CD4-positive, alpha-beta T cell (primary cell): ENCODE results near the gene AUP1. TPM values are rescaled to one million over a fixed set of nuclear protein-coding genes. Genes with fewer than 3 reads are reported as not detected.

Experiments used
- ATAC-seq: fragments of 200-7000 bp; cut with Tn5 transposase; one replicate; pipeline ENCODE4 v1.10.0; 2022; ENCODE audit warnings: mild to moderate bottlenecking; ENCODE audit not compliant: poor library complexity
- CTCF ChIA-PET: fragments of 350-600 bp; sonication (Branson Sonifier 250); formaldehyde crosslinking; loops from one replicate; lab custom pipeline; 2021; ENCODE audit warnings: antibody characterized with exemption, inconsistent platforms; lab: Charles Lee
- POLR2A ChIA-PET: fragments of 350-600 bp; sonication (Branson Sonifier 250); formaldehyde crosslinking; loops from one replicate; lab custom pipeline; 2021; ENCODE audit warnings: antibody characterized with exemption, inconsistent platforms; lab: Charles Lee
- DNase-seq, 14 experiments: peaks; one replicate each; pipeline ENCODE4 v3.0.0-alpha.2; 2013 to 2020; ENCODE audit warnings: mixed read lengths in 2 of 14
- H3K27ac ChIP-seq, 2 donors: one replicate each; pipeline versions ENCODE4 v1.5.1 to v1.7.0; 2013; ENCODE audit warnings: low read length in 2 of 2, low read depth in 1 of 2, mild to moderate bottlenecking in 1 of 2
- H3K27me3 ChIP-seq, 2 experiments: 1 replicate in 1 of 2; 2 replicates in 1 of 2; pipeline versions ENCODE4 v1.6.1 to v1.7.0; 2013; ENCODE audit warnings: low read length in 2 of 2, control low read depth in 1 of 2, mild to moderate bottlenecking in 1 of 2, moderate library complexity in 1 of 2; ENCODE audit not compliant: insufficient read depth in 2 of 2, control insufficient read depth in 1 of 2
- H3K36me3 ChIP-seq: one replicate; pipeline ENCODE4 v1.6.1; 2013; ENCODE audit warnings: low read length, control low read depth; ENCODE audit not compliant: insufficient read depth
- H3K4me1 ChIP-seq: one replicate; pipeline ENCODE4 v1.6.1; 2013; ENCODE audit warnings: low read length, control low read depth; ENCODE audit not compliant: insufficient read depth
- H3K4me3 ChIP-seq: one replicate; pipeline ENCODE4 v1.5.1; 2013; ENCODE audit warnings: mild to moderate bottlenecking, low read length, moderate library complexity
- H3K9me3 ChIP-seq, 2 experiments: 1 replicate in 1 of 2; 2 replicates in 1 of 2; pipeline versions ENCODE4 v1.6.1 to v1.7.0; 2013; ENCODE audit warnings: low read length in 2 of 2, mild to moderate bottlenecking in 2 of 2, control low read depth in 1 of 2, moderate library complexity in 1 of 2; ENCODE audit not compliant: control insufficient read depth in 1 of 2, insufficient read depth in 1 of 2
- H3K27ac Mint-ChIP-seq: one replicate; pipeline ENCODE4 v1.8.0; 2020; ENCODE audit warnings: mixed read lengths
- H3K27me3 Mint-ChIP-seq: one replicate; pipeline ENCODE4 v1.8.0; 2021; ENCODE audit warnings: mixed read lengths
- H3K36me3 Mint-ChIP-seq: one replicate; pipeline ENCODE4 v1.8.0; 2021; ENCODE audit warnings: low read depth, mixed read lengths
- H3K4me1 Mint-ChIP-seq: one replicate; pipeline ENCODE4 v1.8.0; 2021; ENCODE audit warnings: low read depth, mixed read lengths
- H3K4me3 Mint-ChIP-seq: one replicate; pipeline ENCODE4 v1.8.0; 2020; ENCODE audit warnings: mild to moderate bottlenecking, mixed read lengths
- H3K9me3 Mint-ChIP-seq: one replicate; pipeline ENCODE4 v1.8.0; 2020; ENCODE audit warnings: mixed read lengths
- intact Hi-C, 2 experiments: fragments of 100-400 bp; cut with DNase I in 1 of 2; cut with micrococcal nuclease in 1 of 2; formaldehyde crosslinking; loops; one replicate each; pipeline versions ENCODE4 v1.15.1 to v1.9.0; 2023 to 2025; cut with DNase I, micrococcal nuclease
- total RNA-seq, 174 experiments: library from RNA in 2 of 174; stranded (reverse) in 2 of 174; gene quantifications; one replicate each; pipeline ENCODE4 v1.2.3 and lab custom pipeline; 2021 to 2026
- TF ChIP-seq, protein P1 (sequence below): fragments of 200-600 bp; IDR thresholded peaks from one replicate; pipeline ENCODE4 v1.8.0; 2022; ENCODE audit warnings: antibody characterized with exemption, mild to moderate bottlenecking

The AUP1 gene
- total RNA-seq, 2 experiments from 2014 or later = 162 to 170 TPM

DNA sequence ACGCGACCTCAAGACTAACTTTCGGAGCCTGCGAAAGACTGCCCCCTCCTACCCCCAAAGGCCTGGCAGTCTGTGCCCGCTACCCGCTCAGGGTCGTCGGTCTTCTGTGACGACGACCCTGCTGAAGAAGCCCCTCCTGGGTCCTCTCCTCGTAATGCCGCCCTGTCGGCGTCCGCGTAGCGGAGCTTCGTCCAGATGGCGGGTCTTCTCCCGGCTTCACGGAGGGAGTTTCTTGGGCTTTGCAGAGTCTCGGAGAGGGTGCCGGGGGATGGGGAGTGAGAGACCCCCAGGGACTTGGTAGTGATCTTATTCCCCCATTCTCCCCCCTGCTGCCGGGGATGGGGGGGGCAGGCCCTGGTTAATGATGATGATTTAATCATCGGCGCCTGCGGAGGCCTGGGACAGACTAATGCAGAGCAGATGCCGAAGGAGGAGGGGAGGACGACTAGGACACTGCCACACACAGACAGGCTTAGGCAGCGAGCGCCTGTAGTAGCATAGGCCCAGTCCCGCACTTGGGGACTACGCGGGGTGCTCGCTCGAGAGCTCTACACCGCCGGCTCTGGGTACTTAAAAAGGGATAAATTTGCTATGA, 21.5 kb downstream of the AUP1 start:
- Mint-ChIP-seq H3K4me1 (peaks cover 55% of the 10 kb centered on the region), H3K9me3 (no peaks in the 10 kb centered on the region), H3K27ac (peak overlapping the region; percentile 97), H3K27me3 (peaks cover 75% of the 10 kb centered on the region), H3K4me3 (peak overlapping the region; percentile 100), H3K36me3 (peaks cover 37% of the 10 kb centered on the region)
- POLR2A ChIA-PET = interaction anchor here (1.1 to 4.4 kb wide), 10 partner anchors 8 to 50 kb away, joined by 3 to 23 read pairs (median 6); partner anchors contain the start of genes AUP1, CCDC142, HTRA2 and MRPL53
- H3K27ac ChIP-seq = peak overlapping the region; percentile 98
- H3K4me3 ChIP-seq = peak overlapping the region; percentile 92
- H3K4me1 ChIP-seq = peaks cover 43% of the 10 kb centered on the region
- intact Hi-C loops = loop anchor here (1.0 to 2.0 kb wide), 2 partner anchors 21 to 51 kb away; partner anchors contain the start of genes AUP1 (in 2 of the 2) and HTRA2 (in 2 of the 2)
- CTCF ChIA-PET = interaction anchor here (0.9 to 1.4 kb wide), 3 partner anchors 21 to 25 kb away, joined by 3 to 6 read pairs (median 6); partner anchors contain the start of genes AUP1, CCDC142, HTRA2 and TTC31
- H3K36me3 ChIP-seq = peaks cover 18% of the 10 kb centered on the region
- H3K9me3 ChIP-seq = peaks cover 0 to 11% of the 10 kb centered on the region in 2 experiments
- peak in 4 of 14 experiments; percentile 11 to 57 (median 38) for DNase-seq
- TF ChIP-seq, protein P1, sequence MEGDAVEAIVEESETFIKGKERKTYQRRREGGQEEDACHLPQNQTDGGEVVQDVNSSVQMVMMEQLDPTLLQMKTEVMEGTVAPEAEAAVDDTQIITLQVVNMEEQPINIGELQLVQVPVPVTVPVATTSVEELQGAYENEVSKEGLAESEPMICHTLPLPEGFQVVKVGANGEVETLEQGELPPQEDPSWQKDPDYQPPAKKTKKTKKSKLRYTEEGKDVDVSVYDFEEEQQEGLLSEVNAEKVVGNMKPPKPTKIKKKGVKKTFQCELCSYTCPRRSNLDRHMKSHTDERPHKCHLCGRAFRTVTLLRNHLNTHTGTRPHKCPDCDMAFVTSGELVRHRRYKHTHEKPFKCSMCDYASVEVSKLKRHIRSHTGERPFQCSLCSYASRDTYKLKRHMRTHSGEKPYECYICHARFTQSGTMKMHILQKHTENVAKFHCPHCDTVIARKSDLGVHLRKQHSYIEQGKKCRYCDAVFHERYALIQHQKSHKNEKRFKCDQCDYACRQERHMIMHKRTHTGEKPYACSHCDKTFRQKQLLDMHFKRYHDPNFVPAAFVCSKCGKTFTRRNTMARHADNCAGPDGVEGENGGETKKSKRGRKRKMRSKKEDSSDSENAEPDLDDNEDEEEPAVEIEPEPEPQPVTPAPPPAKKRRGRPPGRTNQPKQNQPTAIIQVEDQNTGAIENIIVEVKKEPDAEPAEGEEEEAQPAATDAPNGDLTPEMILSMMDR = no peak
- peaks cover 25 to 39% of the 10 kb centered on the region in 2 experiments for H3K27me3 ChIP-seq
- ATAC-seq = no peak

DNA sequence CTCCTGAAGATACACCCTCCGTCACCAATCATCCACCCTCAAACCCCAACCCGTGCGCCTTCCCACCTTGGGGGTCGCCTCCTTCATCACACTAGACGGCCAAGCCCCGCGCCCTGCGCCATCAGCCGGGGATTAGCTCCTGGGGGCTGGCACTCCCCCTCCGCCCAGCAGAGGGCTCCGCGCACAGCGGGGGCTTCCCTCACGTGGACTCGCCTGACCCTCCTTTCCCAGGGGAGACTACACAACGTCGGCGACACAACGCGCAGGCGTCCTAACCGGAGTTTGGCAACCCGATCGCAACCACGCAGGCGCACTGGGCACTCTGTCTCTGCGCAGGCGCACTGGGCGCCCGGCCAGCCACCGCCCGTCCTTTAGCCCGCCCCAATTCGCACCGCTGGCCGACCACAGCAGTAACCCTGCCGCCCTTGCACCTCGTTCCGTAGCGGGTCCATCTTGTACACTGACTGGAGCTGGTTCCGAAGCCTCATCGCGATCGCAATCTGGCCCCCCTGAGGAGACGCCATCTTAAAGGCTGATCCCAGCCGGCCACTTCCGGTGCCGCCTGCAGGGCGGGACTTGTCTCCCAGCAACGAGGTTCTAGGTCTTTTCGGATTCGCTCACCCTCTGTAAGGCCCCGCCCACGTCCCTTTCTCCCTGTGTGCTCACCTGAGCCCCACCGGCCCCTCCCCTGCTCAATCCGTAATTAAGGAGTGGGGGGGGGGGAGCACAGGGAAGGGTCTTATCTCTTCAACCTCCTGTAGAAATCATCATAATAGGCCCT, 22.2 kb downstream of the AUP1 start, which contains the start of gene PCGF1:
PCGF1 (minus strand) TSS at position 551 of the 781 bp plus-strand sequence; CDS start at position 524, 27 bp downstream.
- Mint-ChIP-seq H3K36me3 (peaks cover 37% of the 10 kb centered on the region), H3K27me3 (peaks cover 75% of the 10 kb centered on the region), H3K9me3 (no peaks in the 10 kb centered on the region), H3K27ac (peak within 1 kb of the TSS; percentile 97), H3K4me1 (peaks cover 62% of the 10 kb centered on the region), H3K4me3 (peak within 1 kb of the TSS; percentile 100)
- ChIA-PET CTCF (interaction anchor here (0.6 to 1.6 kb wide), 5 partner anchors 22 to 115 kb away, joined by 3 to 8 read pairs (median 5); partner anchors contain the start of genes AUP1, CCDC142, HTRA2 and TTC31), POLR2A (interaction anchor here (0.8 to 4.4 kb wide), 12 partner anchors 9 to 116 kb away, joined by 3 to 23 read pairs (median 6); partner anchors contain the start of genes AUP1, CCDC142, HTRA2 and MRPL53)
- H3K4me3 ChIP-seq = peak within 1 kb of the TSS; percentile 92
- H3K36me3 ChIP-seq = peaks cover 18% of the 10 kb centered on the region
- peaks cover 49% of the 10 kb centered on the region for H3K4me1 ChIP-seq
- DNase-seq = peak; percentile 97 to 100 (median 98)
- H3K27ac ChIP-seq = peak within 1 kb of the TSS; percentile 98
- H3K27me3 ChIP-seq = peaks cover 25 to 41% of the 10 kb centered on the region in 2 experiments
- peak; percentile 95 for ATAC-seq
- TF ChIP-seq, protein P1 = no peak
- H3K9me3 ChIP-seq = peaks cover 0 to 13% of the 10 kb centered on the region in 2 experiments
- intact Hi-C loops = loop anchor here in 1 of 2 experiments (1.0 kb wide), 1 partner anchor 22 kb away; the partner anchor contains the start of genes AUP1 and HTRA2
